Naive thymus-derived CD8-positive, alpha-beta T cell (primary cell): ENCODE results near the gene CATSPERZ. TPM values are rescaled to one million over a fixed set of nuclear protein-coding genes. Genes with fewer than 3 reads are reported as not detected.

Experiments
- ATAC-seq, 2 donors: fragments of 150-1000 bp; cut with Tn5 transposase in 1 of 2; sonication (Bioruptor Pico), chemical (Tn5 transposase) in 1 of 2; 1 replicate in 1 of 2; 2 replicates in 1 of 2; pipeline ENCODE4 v1.10.0; 2021; ENCODE audit warnings: mild to moderate bottlenecking in 2 of 2, moderate library complexity in 2 of 2
- POLR2A ChIA-PET: fragments of 350-600 bp; sonication (Branson Sonifier 250); formaldehyde crosslinking; loops from one replicate; lab custom pipeline; 2021; ENCODE audit warnings: antibody characterized with exemption; lab: Charles Lee
- DNase-seq, 10 donors: peaks; one replicate each; pipeline versions ENCODE4 v3.0.0 to v3.0.0-alpha.2; 2020 to 2022
- H3K27ac Mint-ChIP-seq, 10 donors: one replicate each; pipeline ENCODE4 v1.8.0; 2020 to 2022; ENCODE audit warnings: mild to moderate bottlenecking in 10 of 10, mixed read lengths in 10 of 10, moderate library complexity in 4 of 10, inconsistent platforms in 1 of 10
- H3K27me3 Mint-ChIP-seq, 5 donors: one replicate each; pipeline ENCODE4 v1.8.0; 2021 to 2022; ENCODE audit warnings: mixed read lengths in 5 of 5
- H3K36me3 Mint-ChIP-seq, 3 donors: one replicate each; pipeline ENCODE4 v1.8.0; 2020 to 2022; ENCODE audit warnings: mixed read lengths in 3 of 3, mild to moderate bottlenecking in 2 of 3, inconsistent platforms in 1 of 3
- H3K4me1 Mint-ChIP-seq, 4 donors: one replicate each; pipeline ENCODE4 v1.8.0; 2021 to 2022; ENCODE audit warnings: mixed read lengths in 4 of 4
- H3K4me3 Mint-ChIP-seq, 10 donors: one replicate each; pipeline ENCODE4 v1.8.0; 2020 to 2022; ENCODE audit warnings: mild to moderate bottlenecking in 10 of 10, mixed read lengths in 10 of 10, moderate library complexity in 6 of 10, inconsistent platforms in 1 of 10
- H3K9me3 Mint-ChIP-seq, 9 donors: one replicate each; pipeline ENCODE4 v1.8.0; 2020 to 2022; ENCODE audit warnings: mixed read lengths in 9 of 9, mild to moderate bottlenecking in 3 of 9, inconsistent platforms in 1 of 9, moderate library complexity in 1 of 9
- polyA plus RNA-seq, 3 donors: library from polyadenylated mRNA; unstranded; fragments of 300-500 nt; fragmentation: Illumina TruSeq; gene quantifications; one replicate each; pipeline ENCODE4 v1.2.3, GENCODE V29; 2021
- total RNA-seq, 8 experiments: library from RNA in 2 of 8; stranded (reverse) in 2 of 8; gene quantifications; one replicate each; pipeline ENCODE4 v1.2.3 and lab custom pipeline; 2021 to 2026

Gene CATSPERZ
- total and polyA plus RNA-seq, 5 experiments from 2014 or later = not detected

- DNase-seq = peak in 9 of 10 donors; percentile 36 to 61 (median 58)
- Mint-ChIP-seq H3K36me3 (peaks cover 0 to 8% (median 0%) of the 10 kb centered on the region in 3 donors), H3K4me1 (peaks cover 4 to 19% (median 10%) of the 10 kb centered on the region in 4 donors), H3K27ac (peak overlapping the region in 7 of 10 donors; percentile 18 to 90 (median 44)), H3K27me3 (no peaks in the 10 kb centered on the region), H3K4me3 (peak overlapping the region in 7 of 10 donors; percentile 0 to 77 (median 16)), H3K9me3 (no peaks in the 10 kb centered on the region)
- POLR2A ChIA-PET = interaction anchor here (0.6 to 2.9 kb wide), 5 partner anchors 8 to 136 kb away, joined by 3 to 13 read pairs (median 5); partner anchors contain the start of genes CCDC88B, PRDX5 and TRMT112
- peak; percentile 93 to 94 for ATAC-seq
Measured at GRCh38 chr11:64331569-64332371, 31.6 kb downstream of the CATSPERZ start.

GRCh38 chr11:64333556-64333955 is 33.4 kb downstream of the CATSPERZ start:
- Mint-ChIP-seq H3K9me3 (no peaks in the 10 kb centered on the region), H3K4me1 (peaks cover 4 to 28% (median 14%) of the 10 kb centered on the region in 4 donors), H3K4me3 (no peak overlapping the region), H3K27me3 (no peaks in the 10 kb centered on the region), H3K27ac (no peak overlapping the region), H3K36me3 (peaks cover 0 to 18% (median 0%) of the 10 kb centered on the region in 3 donors)
- POLR2A ChIA-PET = interaction anchor here (3.3 kb wide), 1 partner anchor 16 kb away, joined by 8 read pairs; the partner anchor contains the start of genes PRDX5 and TRMT112
- no peak for ATAC-seq
- DNase-seq = no peak

GRCh38 chr11:64334764-64335735 is 34.9 kb downstream of the CATSPERZ start:
- H3K27me3 Mint-ChIP-seq = no peaks in the 10 kb centered on the region
- H3K9me3 Mint-ChIP-seq = no peaks in the 10 kb centered on the region
- POLR2A ChIA-PET = interaction anchor here (3.3 kb wide), 1 partner anchor 17 kb away, joined by 8 read pairs; the partner anchor contains the start of genes PRDX5 and TRMT112
- DNase-seq (no peak), ATAC-seq (no peak)
- H3K4me3 Mint-ChIP-seq = no peak overlapping the region
- peaks cover 13 to 41% (median 26%) of the 10 kb centered on the region in 4 donors for H3K4me1 Mint-ChIP-seq
- H3K27ac Mint-ChIP-seq = peak overlapping the region in 2 of 10 donors; percentile 29 to 46
- H3K36me3 Mint-ChIP-seq = peaks cover 0 to 18% (median 0%) of the 10 kb centered on the region in 3 donors

GRCh38 chr11:64337538-64338249 is 37.5 kb downstream of the CATSPERZ start:
- Mint-ChIP-seq H3K27ac (peak overlapping the region in 7 of 10 donors; percentile 25 to 92 (median 47)), H3K4me1 (peaks cover 15 to 52% (median 41%) of the 10 kb centered on the region in 4 donors), H3K27me3 (no peaks in the 10 kb centered on the region), H3K9me3 (no peaks in the 10 kb centered on the region), H3K36me3 (peaks cover 0 to 20% (median 0%) of the 10 kb centered on the region in 3 donors), H3K4me3 (peak overlapping the region in 1 of 10 donors; percentile 53)
- POLR2A ChIA-PET = interaction anchor here (0.6 to 0.7 kb wide), 2 partner anchors 20 to 132 kb away, joined by 3 to 5 read pairs; partner anchors contain the start of gene PRDX5
- ATAC-seq (no peak), DNase-seq (no peak)

- H3K9me3 Mint-ChIP-seq = no peaks in the 10 kb centered on the region
- peaks cover 0 to 20% (median 0%) of the 10 kb centered on the region in 3 donors for H3K36me3 Mint-ChIP-seq
- peaks cover 16 to 55% (median 43%) of the 10 kb centered on the region in 4 donors for H3K4me1 Mint-ChIP-seq
- H3K4me3 Mint-ChIP-seq = peak overlapping the region; percentile 57 to 92 (median 87)
- ATAC-seq (no peak), DNase-seq (no peak)
- peak overlapping the region; percentile 90 to 98 (median 96) for H3K27ac Mint-ChIP-seq
- POLR2A ChIA-PET = interaction anchor here (0.6 to 4.9 kb wide), 5 partner anchors 15 to 937 kb away, joined by 4 to 73 read pairs (median 5); partner anchors contain the start of genes PRDX5 and TRMT112
- H3K27me3 Mint-ChIP-seq = no peaks in the 10 kb centered on the region
Measured at GRCh38 chr11:64338716-64339115, 38.6 kb downstream of the CATSPERZ start.

GRCh38 chr11:64339286-64339685 is 39.1 kb downstream of the CATSPERZ start:
- Mint-ChIP-seq H3K4me1 (peaks cover 16 to 55% (median 43%) of the 10 kb centered on the region in 4 donors), H3K36me3 (peaks cover 0 to 19% (median 0%) of the 10 kb centered on the region in 3 donors), H3K4me3 (peak overlapping the region; percentile 85 to 92 (median 88)), H3K9me3 (no peaks in the 10 kb centered on the region), H3K27me3 (no peaks in the 10 kb centered on the region), H3K27ac (peak overlapping the region; percentile 90 to 98 (median 96))
- POLR2A ChIA-PET = interaction anchor here (0.7 to 4.9 kb wide), 6 partner anchors 8 to 440 kb away, joined by 5 to 73 read pairs (median 8); partner anchors contain the start of genes PRDX5, RPS6KA4 and TRMT112
- DNase-seq (no peak), ATAC-seq (no peak)

- Mint-ChIP-seq H3K27me3 (no peaks in the 10 kb centered on the region), H3K36me3 (peaks cover 0 to 18% (median 0%) of the 10 kb centered on the region in 3 donors), H3K9me3 (no peaks in the 10 kb centered on the region), H3K27ac (peak within 1 kb of the TSS; percentile 90 to 98 (median 96)), H3K4me3 (peak within 1 kb of the TSS; percentile 85 to 92 (median 88)), H3K4me1 (peaks cover 16 to 54% (median 43%) of the 10 kb centered on the region in 4 donors)
- DNase-seq (peak; percentile 78 to 95 (median 88)), ATAC-seq (peak; percentile 92 to 95)
- POLR2A ChIA-PET = interaction anchor here (0.5 to 4.9 kb wide), 10 partner anchors 8 to 1748 kb away, joined by 3 to 73 read pairs (median 5); partner anchors contain the start of genes PRDX5, RPS6KA4, STIP1 and TRMT112
Measured at GRCh38 chr11:64339754-64340408, 39.7 kb downstream of the CATSPERZ start, which contains the start of gene CCDC88B. CCDC88B (plus strand) TSS chr11:64340204; CDS start chr11:64340267, 63 bp downstream.

- DNase-seq = peak; percentile 62 to 89 (median 78)
- peak; percentile 54 to 59 for ATAC-seq
- POLR2A ChIA-PET = interaction anchor here (0.5 to 4.9 kb wide), 9 partner anchors 12 to 1154 kb away, joined by 3 to 73 read pairs (median 6); partner anchors contain the start of genes FERMT3, PRDX5, RPS6KA4 and STIP1
- Mint-ChIP-seq H3K27me3 (no peaks in the 10 kb centered on the region), H3K9me3 (no peaks in the 10 kb centered on the region), H3K4me1 (peaks cover 20 to 57% (median 48%) of the 10 kb centered on the region in 4 donors), H3K27ac (peak overlapping the region; percentile 72 to 98 (median 94)), H3K36me3 (peaks cover 0 to 21% (median 5%) of the 10 kb centered on the region in 3 donors), H3K4me3 (peak overlapping the region; percentile 85 to 92 (median 88))
Measured at GRCh38 chr11:64340671-64341335, 40.6 kb downstream of the CATSPERZ start.

- H3K4me1 Mint-ChIP-seq = peaks cover 23 to 57% (median 49%) of the 10 kb centered on the region in 4 donors
- no peak for DNase-seq
- H3K9me3 Mint-ChIP-seq = no peaks in the 10 kb centered on the region
- no peaks in the 10 kb centered on the region for H3K27me3 Mint-ChIP-seq
- peaks cover 0 to 23% (median 7%) of the 10 kb centered on the region in 3 donors for H3K36me3 Mint-ChIP-seq
- H3K27ac Mint-ChIP-seq = peak overlapping the region in 7 of 10 donors; percentile 34 to 98 (median 92)
- H3K4me3 Mint-ChIP-seq = peak overlapping the region; percentile 85 to 92 (median 88)
- POLR2A ChIA-PET = interaction anchor here (0.5 to 4.9 kb wide), 10 partner anchors 11 to 833 kb away, joined by 3 to 73 read pairs (median 6); partner anchors contain the start of genes FERMT3, PRDX5, RPS6KA4 and TRMT112
- no peak for ATAC-seq
Measured at GRCh38 chr11:64341429-64341828, 41.3 kb downstream of the CATSPERZ start.
